ENCODE results near the gene IFNAR2.

The IFNAR2 gene

DNA sequence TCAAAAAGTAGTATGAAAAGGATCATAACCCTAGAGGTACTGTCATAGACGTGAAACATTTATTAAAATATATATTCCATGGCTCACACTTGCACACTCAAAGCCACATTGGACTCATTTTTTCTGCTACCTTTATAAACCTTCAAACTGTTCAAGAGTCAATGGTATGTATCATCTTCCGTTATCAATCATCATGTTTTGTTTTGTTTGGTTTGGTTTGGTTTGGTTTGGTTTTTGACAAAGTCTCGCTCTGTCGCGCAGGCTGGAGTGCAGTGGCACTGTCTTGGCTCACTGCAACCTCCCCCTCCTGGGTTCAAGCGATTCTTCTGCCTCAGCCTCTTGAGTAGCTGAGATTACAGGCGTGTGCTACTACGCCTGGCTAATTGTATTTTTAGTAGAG lies 1.8 kb downstream of the IFNAR2 start:
- DNase-seq (ENCODE audit: low spot score), result no peak
- TF ChIP-seq, protein P1, sequence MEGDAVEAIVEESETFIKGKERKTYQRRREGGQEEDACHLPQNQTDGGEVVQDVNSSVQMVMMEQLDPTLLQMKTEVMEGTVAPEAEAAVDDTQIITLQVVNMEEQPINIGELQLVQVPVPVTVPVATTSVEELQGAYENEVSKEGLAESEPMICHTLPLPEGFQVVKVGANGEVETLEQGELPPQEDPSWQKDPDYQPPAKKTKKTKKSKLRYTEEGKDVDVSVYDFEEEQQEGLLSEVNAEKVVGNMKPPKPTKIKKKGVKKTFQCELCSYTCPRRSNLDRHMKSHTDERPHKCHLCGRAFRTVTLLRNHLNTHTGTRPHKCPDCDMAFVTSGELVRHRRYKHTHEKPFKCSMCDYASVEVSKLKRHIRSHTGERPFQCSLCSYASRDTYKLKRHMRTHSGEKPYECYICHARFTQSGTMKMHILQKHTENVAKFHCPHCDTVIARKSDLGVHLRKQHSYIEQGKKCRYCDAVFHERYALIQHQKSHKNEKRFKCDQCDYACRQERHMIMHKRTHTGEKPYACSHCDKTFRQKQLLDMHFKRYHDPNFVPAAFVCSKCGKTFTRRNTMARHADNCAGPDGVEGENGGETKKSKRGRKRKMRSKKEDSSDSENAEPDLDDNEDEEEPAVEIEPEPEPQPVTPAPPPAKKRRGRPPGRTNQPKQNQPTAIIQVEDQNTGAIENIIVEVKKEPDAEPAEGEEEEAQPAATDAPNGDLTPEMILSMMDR (IDR thresholded peaks at IDR 0.05; ENCODE audit: extremely low read depth, missing control alignments), result no peak

DNA sequence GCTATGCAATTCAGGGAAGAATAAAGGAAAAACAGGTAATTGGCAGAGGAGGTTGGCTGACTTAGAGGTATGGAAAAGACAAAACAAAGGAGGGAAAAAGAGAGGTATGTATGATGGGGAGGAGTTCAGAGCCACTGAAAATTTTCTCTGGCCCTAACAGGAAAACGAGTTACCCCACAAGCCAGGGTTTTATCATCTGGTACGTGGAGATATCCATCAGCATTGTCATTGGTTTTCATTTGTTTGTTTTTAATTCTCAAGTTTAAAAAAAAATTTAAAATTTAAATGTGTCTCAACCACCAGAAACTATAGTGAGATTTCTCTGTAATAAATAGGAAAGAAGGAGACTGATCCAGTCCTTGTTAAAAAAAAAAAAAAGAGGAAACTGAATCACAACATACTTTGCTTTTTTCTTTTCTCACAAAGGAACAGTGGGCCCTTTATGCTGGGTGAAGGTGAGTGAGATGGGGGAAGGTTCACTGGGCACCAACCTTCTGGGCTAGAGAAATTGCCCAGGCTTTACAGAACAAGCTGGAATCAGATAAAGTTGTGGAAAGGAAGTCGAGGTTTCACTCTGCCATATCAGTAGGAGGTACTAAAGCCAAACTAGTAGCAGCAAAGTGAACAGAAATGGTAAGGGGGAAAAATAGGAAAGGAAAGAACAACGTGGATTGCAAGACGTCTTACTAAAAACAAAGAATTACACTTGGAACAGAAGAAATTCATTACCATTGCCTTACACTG lies 2.7 kb downstream of the IFNAR2 start:
- DNase-seq (ENCODE audit: low spot score), result no peak
- TF ChIP-seq, protein P1 (IDR thresholded peaks at IDR 0.05; ENCODE audit: extremely low read depth, missing control alignments), result no peak

DNA sequence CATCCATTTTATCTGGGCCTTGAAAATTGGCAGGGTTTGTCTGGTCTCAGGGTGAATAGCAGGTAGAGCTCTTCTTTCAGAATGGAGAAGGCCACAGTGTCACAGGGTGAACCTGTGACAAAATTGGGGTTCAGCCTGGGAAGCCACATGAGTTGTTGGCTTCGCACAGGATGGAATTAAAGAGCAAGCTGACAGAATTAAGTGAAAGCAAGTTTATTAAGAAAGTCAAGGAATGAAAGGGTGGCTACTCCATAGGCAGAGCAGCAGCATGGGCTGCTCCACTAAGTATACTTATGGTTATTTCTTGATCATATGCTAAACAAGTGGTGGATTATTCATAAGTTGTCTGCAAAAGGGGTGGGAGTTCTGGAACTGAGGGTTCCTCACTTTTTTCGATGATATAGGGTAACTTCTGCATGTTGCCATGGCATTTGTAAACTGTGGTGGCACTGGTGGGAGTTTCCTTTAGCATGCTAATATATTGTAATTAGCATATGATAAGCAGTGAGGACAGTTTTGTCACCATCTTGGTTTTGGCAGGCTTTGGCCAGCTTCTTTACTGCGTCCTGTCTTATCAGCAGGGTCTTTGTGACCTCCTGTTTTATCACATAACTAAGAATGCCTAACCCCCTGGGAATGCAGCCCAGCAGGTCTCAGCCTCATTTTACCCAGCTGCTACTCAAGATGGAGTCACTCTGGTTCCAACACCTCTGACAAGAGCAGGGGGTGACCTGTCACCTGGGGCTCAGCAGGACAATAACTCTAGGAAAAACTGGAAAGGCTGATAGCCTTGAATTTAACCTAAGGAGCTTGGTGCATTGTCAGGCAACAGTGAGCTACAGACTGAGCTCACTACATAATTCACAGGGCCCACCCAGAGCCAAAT lies 5.1 kb downstream of the IFNAR2 start:
- TF ChIP-seq, protein P1 (IDR thresholded peaks at IDR 0.05; ENCODE audit: extremely low read depth, missing control alignments), result no peak
- DNase-seq (ENCODE audit: low spot score), result no peak

DNA sequence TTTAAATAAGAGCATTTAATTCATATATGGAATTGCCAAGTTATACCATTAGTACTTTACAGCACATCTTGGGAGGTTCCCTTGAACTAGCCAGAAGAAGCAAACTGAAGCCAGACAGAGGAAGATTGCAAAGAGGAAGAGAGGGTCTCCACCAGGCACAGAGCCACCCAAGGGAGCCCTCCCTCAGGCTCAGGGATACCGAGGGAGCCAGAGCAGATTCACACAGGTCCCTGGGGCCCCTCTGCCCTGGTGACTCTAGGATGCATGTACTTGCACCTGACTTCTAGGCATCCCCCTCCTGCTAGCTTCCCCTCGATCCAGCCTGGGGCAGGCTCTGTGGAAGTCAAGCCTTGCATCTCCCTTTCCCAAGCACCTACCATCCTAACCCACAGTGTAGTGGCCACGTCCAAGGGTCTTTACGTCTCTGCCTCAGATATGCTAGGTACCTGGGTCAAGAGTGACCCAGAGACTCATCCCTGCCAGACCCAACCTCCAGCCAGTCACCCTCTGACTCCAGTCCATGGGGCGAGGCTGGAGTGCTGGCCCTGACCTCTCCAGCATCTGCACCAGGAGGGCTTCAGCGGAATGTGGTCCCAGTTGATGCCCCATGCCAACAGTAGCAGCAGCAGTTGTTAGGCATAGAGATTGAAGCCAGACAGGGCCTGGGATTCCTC lies 6.4 kb downstream of the IFNAR2 start:
- TF ChIP-seq, protein P1 (IDR thresholded peaks at IDR 0.05; ENCODE audit: extremely low read depth, missing control alignments), result no peak
- no peak for DNase-seq (ENCODE audit: low spot score)

DNA sequence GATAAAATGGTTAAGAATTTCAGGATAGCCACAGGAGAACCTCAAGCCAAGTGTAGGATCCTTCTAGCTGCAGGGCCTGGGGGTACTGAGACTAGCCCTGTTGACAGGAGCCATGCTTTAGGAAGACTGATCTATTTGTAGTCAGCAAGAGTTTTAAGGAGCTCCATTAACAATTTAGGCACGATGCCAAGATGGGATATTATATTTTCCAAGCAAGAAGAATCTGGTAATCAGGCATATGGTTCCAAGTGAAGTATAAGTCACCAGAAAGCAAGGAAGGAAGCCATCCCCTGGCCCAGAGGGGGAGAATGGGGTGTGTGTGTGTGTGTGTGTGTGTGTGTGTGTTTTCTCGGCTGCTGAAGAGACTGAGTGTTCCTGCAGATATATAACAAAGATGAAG lies 7.0 kb downstream of the IFNAR2 start:
- no peak for DNase-seq (ENCODE audit: low spot score)
- TF ChIP-seq, protein P1 (IDR thresholded peaks at IDR 0.05; ENCODE audit: extremely low read depth, missing control alignments), result no peak

DNA sequence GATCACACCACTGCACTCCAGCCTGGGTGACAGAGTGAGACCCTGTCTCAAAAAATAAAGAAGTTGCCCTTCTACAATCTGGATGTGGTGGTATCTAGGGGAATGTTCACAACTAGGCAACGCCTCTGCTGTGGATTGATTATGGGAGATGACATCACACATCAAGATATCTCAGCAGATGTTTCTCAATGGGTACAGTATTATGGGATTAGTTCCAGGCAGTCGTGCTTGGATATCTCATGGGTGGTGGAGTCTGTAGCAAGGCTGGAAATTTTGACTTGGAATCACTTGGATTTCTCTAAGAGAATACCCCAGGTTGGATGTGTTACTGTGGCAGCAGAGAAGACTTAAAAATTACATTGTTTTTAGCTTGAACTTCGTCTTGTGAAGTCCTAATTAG lies 7.7 kb downstream of the IFNAR2 start:
- no peak for DNase-seq (ENCODE audit: low spot score)
- TF ChIP-seq, protein P1 (IDR thresholded peaks at IDR 0.05; ENCODE audit: extremely low read depth, missing control alignments), result no peak

DNA sequence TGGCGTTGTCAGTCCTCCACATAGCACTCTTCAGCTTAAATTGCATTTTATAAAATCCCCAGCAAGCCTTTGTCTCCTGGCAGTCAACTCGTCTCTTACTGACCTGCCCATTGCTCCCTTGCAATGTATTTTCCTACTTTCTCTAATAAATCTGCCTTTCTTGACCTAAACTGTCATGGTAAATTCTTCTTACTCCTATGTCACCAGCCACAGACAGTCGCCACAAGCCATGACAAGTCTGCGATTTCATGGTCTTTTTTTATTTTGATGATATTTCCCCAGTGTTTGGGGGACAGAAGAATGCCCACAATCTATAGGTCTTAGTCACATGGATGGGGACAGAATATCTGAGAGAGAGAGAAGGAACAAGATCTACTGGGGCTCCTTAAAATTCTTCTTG lies 8.4 kb downstream of the IFNAR2 start:
- no peak for DNase-seq (ENCODE audit: low spot score)

More for the DNA sequence above, 8.4 kb downstream of the IFNAR2 start:
- TF ChIP-seq, protein P1 (IDR thresholded peaks at IDR 0.05; ENCODE audit: extremely low read depth, missing control alignments), result no peak

Data from GM20000 (cell line).